IPS-15b (cell line): ENCODE data around the gene PHF5A.
"Not testable (repeated sequence)": the region's sequence is repeated elsewhere in the genome, so short reads cannot be mapped to it uniquely, and the experiment has no call there.

Source experiments
- H3K27me3 ChIP-seq: one replicate; pipeline ENCODE4 v1.6.1; 2013; ENCODE audit warnings: low read length; ENCODE audit not compliant: control insufficient read depth, insufficient read depth
- H3K36me3 ChIP-seq: one replicate; pipeline ENCODE4 v1.6.1; 2013; ENCODE audit warnings: low read length; ENCODE audit not compliant: control insufficient read depth, insufficient read depth
- H3K4me1 ChIP-seq: one replicate; pipeline ENCODE4 v1.6.1; 2013; ENCODE audit warnings: mild to moderate bottlenecking, low read length; ENCODE audit not compliant: control insufficient read depth, insufficient read depth
- H3K4me3 ChIP-seq: one replicate; pipeline ENCODE4 v1.5.1; 2013; ENCODE audit warnings: low read depth, low read length
- H3K9ac ChIP-seq: one replicate; pipeline ENCODE4 v1.6.1; 2013; ENCODE audit warnings: low read depth, mild to moderate bottlenecking, low read length
- H3K9me3 ChIP-seq: one replicate; pipeline ENCODE4 v1.6.1; 2013; ENCODE audit warnings: mild to moderate bottlenecking, low read length; ENCODE audit not compliant: control insufficient read depth, insufficient read depth

The PHF5A gene

GRCh38 chr22:41461901-41462300 lies 6.6 kb downstream of the PHF5A start:
- Histone ChIP-seq H3K27me3 (no peaks in the 10 kb centered on the region), H3K4me1 (no peaks in the 10 kb centered on the region), H3K36me3 (peaks cover 44% of the 10 kb centered on the region), H3K9ac (no peak overlapping the region), H3K4me3 (no peak overlapping the region), H3K9me3 (no peaks in the 10 kb centered on the region)

GRCh38 chr22:41460071-41460470 lies 8.4 kb downstream of the PHF5A start:
- H3K36me3 ChIP-seq, result peaks cover 32% of the 10 kb centered on the region
- not testable (repeated sequence) for H3K9ac ChIP-seq, H3K9me3 ChIP-seq, H3K27me3 ChIP-seq, H3K4me1 ChIP-seq, H3K4me3 ChIP-seq

GRCh38 chr22:41459431-41459830 lies 9.1 kb downstream of the PHF5A start:
- Histone ChIP-seq H3K4me3 (no peak overlapping the region), H3K9ac (no peak overlapping the region), H3K27me3 (no peaks in the 10 kb centered on the region), H3K9me3 (no peaks in the 10 kb centered on the region), H3K4me1 (no peaks in the 10 kb centered on the region), H3K36me3 (peaks cover 25% of the 10 kb centered on the region)

- H3K4me3 ChIP-seq, result no peak overlapping the region
- H3K27me3 ChIP-seq, result no peaks in the 10 kb centered on the region
- no peaks in the 10 kb centered on the region for H3K9me3 ChIP-seq
- no peaks in the 10 kb centered on the region for H3K4me1 ChIP-seq
- H3K36me3 ChIP-seq, result peaks cover 17% of the 10 kb centered on the region
- H3K9ac ChIP-seq, result no peak overlapping the region
Observed at GRCh38 chr22:41458161-41458728, 10.2 kb downstream of the PHF5A start.

GRCh38 chr22:41448189-41448808 lies 20.2 kb downstream of the PHF5A start:
- H3K9ac ChIP-seq, result peak overlapping the region; percentile 98
- no peaks in the 10 kb centered on the region for H3K36me3 ChIP-seq
- peaks cover 5% of the 10 kb centered on the region for H3K4me1 ChIP-seq
- H3K27me3 ChIP-seq, result no peaks in the 10 kb centered on the region
- H3K9me3 ChIP-seq, result no peaks in the 10 kb centered on the region
- H3K4me3 ChIP-seq, result peak overlapping the region; percentile 94

GRCh38 chr22:41447435-41448188 lies 20.9 kb downstream of the PHF5A start:
- peaks cover 5% of the 10 kb centered on the region for H3K4me1 ChIP-seq

GRCh38 chr22:41446639-41447434 lies 21.7 kb downstream of the PHF5A start, which contains the start of gene TOB2:
Gene TOB2 (minus strand): TSS chr22:41446801. CDS start chr22:41437345, 9,456 bp downstream.
- H3K4me1 ChIP-seq, result peaks cover 5% of the 10 kb centered on the region
- H3K9ac ChIP-seq, result peak within 1 kb of the TSS; percentile 98
- H3K9me3 ChIP-seq, result no peaks in the 10 kb centered on the region
- peak within 1 kb of the TSS; percentile 94 for H3K4me3 ChIP-seq
- peaks cover 5% of the 10 kb centered on the region for H3K36me3 ChIP-seq
- no peaks in the 10 kb centered on the region for H3K27me3 ChIP-seq

More at GRCh38 chr22:41447435-41448188, 20.9 kb downstream of the PHF5A start:
- Histone ChIP-seq H3K9ac (peak overlapping the region; percentile 98), H3K36me3 (peaks cover 5% of the 10 kb centered on the region), H3K27me3 (no peaks in the 10 kb centered on the region), H3K9me3 (no peaks in the 10 kb centered on the region), H3K4me3 (peak overlapping the region; percentile 94)

GRCh38 chr22:41446057-41446501 lies 22.4 kb downstream of the PHF5A start:
- Histone ChIP-seq H3K4me3 (peak overlapping the region; percentile 94), H3K4me1 (peaks cover 5% of the 10 kb centered on the region), H3K36me3 (peaks cover 5% of the 10 kb centered on the region), H3K9me3 (no peaks in the 10 kb centered on the region), H3K9ac (peak overlapping the region; percentile 93), H3K27me3 (no peaks in the 10 kb centered on the region)

- H3K9ac ChIP-seq, result peak overlapping the region; percentile 93
- H3K36me3 ChIP-seq, result peaks cover 5% of the 10 kb centered on the region
- peaks cover 5% of the 10 kb centered on the region for H3K4me1 ChIP-seq
Observed at GRCh38 chr22:41445129-41446056, 23.1 kb downstream of the PHF5A start.

GRCh38 chr22:41444360-41445128 lies 23.9 kb downstream of the PHF5A start:
- Histone ChIP-seq H3K9ac (peak overlapping the region; percentile 93), H3K36me3 (peaks cover 5% of the 10 kb centered on the region), H3K9me3 (no peaks in the 10 kb centered on the region), H3K4me1 (peaks cover 5% of the 10 kb centered on the region), H3K4me3 (peak overlapping the region; percentile 94), H3K27me3 (no peaks in the 10 kb centered on the region)

More at GRCh38 chr22:41445129-41446056, 23.1 kb downstream of the PHF5A start:
- Histone ChIP-seq H3K27me3 (no peaks in the 10 kb centered on the region), H3K9me3 (no peaks in the 10 kb centered on the region), H3K4me3 (peak overlapping the region; percentile 94)
